Prostate gland (tissue), 2 donors: ENCODE measurements around the gene SFSWAP. TPM values are rescaled to one million over a fixed set of nuclear protein-coding genes. Genes with fewer than 3 reads are reported as not detected.
A peak's percentile ranks its signal among the peaks of the same experiment; 100 is the strongest.

Source experiments
- DNase-seq: peaks from one replicate; pipeline ENCODE4 v3.0.0-alpha.2; 2019; ENCODE audit warnings: low spot score
- H3K27ac ChIP-seq, 2 donors: fragments of 200-600 bp; sonication (generic); 2 replicates each; pipeline ENCODE4 v1.5.1; 2017 to 2019
- H3K27me3 ChIP-seq: fragments of 200-600 bp; sonication (generic); replicated peaks from 2 replicates; pipeline ENCODE4 v1.5.1; 2019; ENCODE audit not compliant: insufficient read depth
- H3K36me3 ChIP-seq, 2 donors: fragments of 200-600 bp; sonication (generic); 1 replicate in 1 of 2; 2 replicates in 1 of 2; pipeline versions ENCODE4 v1.5.1 to v1.8.1; 2017 to 2019
- H3K4me1 ChIP-seq: fragments of 200-600 bp; sonication (generic); replicated peaks from 2 replicates; pipeline ENCODE4 v1.5.1; 2019
- H3K4me3 ChIP-seq, 2 donors: fragments of 200-600 bp; sonication (generic); 2 replicates each; pipeline ENCODE4 v1.5.1; 2017 to 2019
- H3K9me3 ChIP-seq: fragments of 200-600 bp; sonication (generic); 2 replicates; pipeline ENCODE4 v1.5.1; 2017
- CTCF ChIP-seq, 4 experiments: fragments of 200-600 bp in 2 of 4; fragments of 450-650 bp in 2 of 4; sonication (generic) in 2 of 4; IDR thresholded peaks; 1 replicate in 3 of 4; 2 replicates in 1 of 4; pipeline ENCODE4 v1.5.1; 2016 to 2019; ENCODE audit warnings: antibody characterized with exemption in 4 of 4, mild to moderate bottlenecking in 2 of 4, moderate library complexity in 2 of 4
- POLR2A ChIP-seq: fragments of 450-650 bp; IDR thresholded peaks from one replicate; pipeline ENCODE4 v1.6.1; 2016; ENCODE audit warnings: antibody characterized with exemption, mild to moderate bottlenecking
- POLR2AphosphoS5 ChIP-seq: sonication (generic); formaldehyde crosslinking; IDR thresholded peaks from one replicate; pipeline ENCODE4 v1.6.1; 2017; ENCODE audit warnings: antibody characterized with exemption
- WGBS: methylation state at CpG from one replicate; pipeline ENCODE4 v1.1.5; 2018; 5-methylcytosine and 5-hydroxymethylcytosine counted together
- intact Hi-C: fragments of 100-400 bp; cut with DNase I; formaldehyde crosslinking; loops from one replicate; pipeline ENCODE4 v1.14.2; 2022
- total RNA-seq, 2 donors: library from RNA; depleted of rRNA; stranded (reverse); fragments of >200 nt; gene quantifications; one replicate each; pipeline ENCODE4 v1.1.0, GENCODE V29; 2016

The SFSWAP gene
- total RNA-seq, 2 donors from 2014 or later = 24.5 to 53.9 TPM

DNA sequence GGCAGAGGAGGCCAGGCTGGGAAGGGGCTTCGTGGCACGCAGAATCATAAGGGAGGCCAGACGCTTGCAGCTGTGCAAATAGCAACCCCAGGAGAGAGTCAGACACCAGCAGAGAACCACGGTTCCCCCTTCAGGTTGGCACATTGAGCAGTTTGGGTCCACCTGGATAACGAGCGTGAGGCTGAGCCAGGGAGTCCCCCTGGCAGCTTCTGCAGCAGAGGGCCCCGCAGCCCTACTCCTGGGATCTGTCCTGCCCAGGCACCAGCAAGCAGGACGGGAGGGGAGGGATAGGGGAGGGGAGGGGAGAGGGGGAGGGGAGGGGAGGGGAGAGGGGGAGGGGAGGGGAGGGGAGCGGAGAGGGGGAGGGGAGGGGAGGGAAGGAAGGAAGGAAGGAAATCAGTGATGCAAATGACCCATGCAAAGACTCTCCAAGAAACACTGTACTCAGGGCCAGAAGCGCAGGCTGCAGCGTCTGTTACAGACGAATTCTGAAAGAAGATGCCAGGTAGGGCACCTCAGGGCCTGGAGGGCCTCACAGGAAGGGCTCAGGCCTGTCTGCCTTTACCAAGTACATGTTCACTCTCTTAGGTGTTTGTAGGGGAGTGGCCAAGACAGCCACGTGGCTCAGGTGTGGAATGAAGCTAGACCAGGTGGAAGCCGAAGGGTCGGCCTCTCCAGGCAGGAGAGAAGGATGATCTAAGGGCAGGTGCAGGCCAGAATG lies 85.0 kb downstream of the SFSWAP start:
- DNase-seq = peak; percentile 42
- Histone ChIP-seq H3K27me3 (no peaks in the 10 kb centered on the region), H3K36me3 (peaks cover 0 to 14% of the 10 kb centered on the region in 2 donors), H3K27ac (no peak overlapping the region), H3K9me3 (no peaks in the 10 kb centered on the region), H3K4me3 (no peak overlapping the region), H3K4me1 (no peaks in the 10 kb centered on the region)
- TF ChIP-seq POLR2A (no peak), POLR2AphosphoS5 (peak; percentile 29)
- WGBS = 52% methylated on average over 13 of the region's 15 CpGs
- intact Hi-C loops = no loop called here

DNA sequence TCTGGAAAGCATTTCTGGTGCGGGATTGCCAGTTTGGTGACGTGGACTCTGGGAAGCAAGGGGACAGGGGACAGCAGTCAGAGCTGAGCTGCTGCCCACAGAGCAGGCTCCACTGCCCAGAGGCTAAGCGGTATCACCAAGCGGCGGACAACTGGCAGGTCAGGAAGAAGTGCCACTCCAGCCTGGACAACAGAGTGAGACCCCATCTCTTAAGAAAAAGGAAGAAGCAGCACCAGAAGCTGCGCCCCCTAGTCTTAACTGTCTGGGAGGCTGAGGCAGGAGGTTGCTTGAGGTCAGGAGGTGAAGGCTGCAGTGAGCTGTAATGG lies 85.5 kb downstream of the SFSWAP start:
- no peak for TF ChIP-seq POLR2AphosphoS5
- TF ChIP-seq CTCF (IDR thresholded peaks at IDR 0.05) = no peak
- no peak for TF ChIP-seq POLR2A
- Histone ChIP-seq H3K4me1 (no peaks in the 10 kb centered on the region), H3K36me3 (peaks cover 0 to 14% of the 10 kb centered on the region in 2 donors), H3K9me3 (no peaks in the 10 kb centered on the region), H3K27me3 (no peaks in the 10 kb centered on the region), H3K27ac (no peak overlapping the region), H3K4me3 (no peak overlapping the region)
- WGBS = 79% methylated on average over 6 of the region's 6 CpGs
- DNase-seq = no peak
- intact Hi-C loops = no loop called here

- TF ChIP-seq POLR2A = no peak
- TF ChIP-seq POLR2AphosphoS5 = no peak
- TF ChIP-seq CTCF (IDR thresholded peaks at IDR 0.05) = no peak
- H3K4me3 ChIP-seq = no peak overlapping the region
- H3K4me1 ChIP-seq = no peaks in the 10 kb centered on the region
- H3K36me3 ChIP-seq = peaks cover 0 to 14% of the 10 kb centered on the region in 2 donors
- WGBS = 92% methylated on average over 27 of the region's 28 CpGs
- no peak for DNase-seq
- H3K27me3 ChIP-seq = no peaks in the 10 kb centered on the region
- intact Hi-C loops = no loop called here
- H3K27ac ChIP-seq = no peak overlapping the region
- H3K9me3 ChIP-seq = no peaks in the 10 kb centered on the region
Observed at GRCh38 chr12:131796754-131797587, 86.1 kb downstream of the SFSWAP start.

GRCh38 chr12:131797588-131797934 lies 86.7 kb downstream of the SFSWAP start:
- 92% methylated on average over 9 of the region's 10 CpGs for WGBS
- intact Hi-C loops = no loop called here
- no peaks in the 10 kb centered on the region for H3K27me3 ChIP-seq
- H3K36me3 ChIP-seq = peaks cover 0 to 14% of the 10 kb centered on the region in 2 donors
- no peak for DNase-seq
- no peak overlapping the region for H3K27ac ChIP-seq
- H3K4me3 ChIP-seq = no peak overlapping the region
- TF ChIP-seq POLR2AphosphoS5 (no peak), POLR2A (no peak), CTCF (IDR thresholded peaks at IDR 0.05) (no peak)
- no peaks in the 10 kb centered on the region for H3K9me3 ChIP-seq
- no peaks in the 10 kb centered on the region for H3K4me1 ChIP-seq

GRCh38 chr12:131799195-131799594 lies 88.3 kb downstream of the SFSWAP start:
- Histone ChIP-seq H3K27me3 (no peaks in the 10 kb centered on the region), H3K9me3 (no peaks in the 10 kb centered on the region), H3K27ac (no peak overlapping the region), H3K4me1 (no peaks in the 10 kb centered on the region), H3K36me3 (peaks cover 0 to 14% of the 10 kb centered on the region in 2 donors), H3K4me3 (no peak overlapping the region)
- no peak for TF ChIP-seq CTCF (IDR thresholded peaks at IDR 0.05)
- TF ChIP-seq POLR2AphosphoS5 = no peak
- intact Hi-C loops = no loop called here
- 94% methylated on average over 18 of the region's 21 CpGs for WGBS
- DNase-seq = no peak
